DMS153 (cell line): ENCODE measurements around the gene STARD13.

ENCODE experiments used
- DNase-seq: peaks from one replicate; lab custom pipeline; 2025; lab: John Stamatoyannopoulos, UW

STARD13 gene

DNA sequence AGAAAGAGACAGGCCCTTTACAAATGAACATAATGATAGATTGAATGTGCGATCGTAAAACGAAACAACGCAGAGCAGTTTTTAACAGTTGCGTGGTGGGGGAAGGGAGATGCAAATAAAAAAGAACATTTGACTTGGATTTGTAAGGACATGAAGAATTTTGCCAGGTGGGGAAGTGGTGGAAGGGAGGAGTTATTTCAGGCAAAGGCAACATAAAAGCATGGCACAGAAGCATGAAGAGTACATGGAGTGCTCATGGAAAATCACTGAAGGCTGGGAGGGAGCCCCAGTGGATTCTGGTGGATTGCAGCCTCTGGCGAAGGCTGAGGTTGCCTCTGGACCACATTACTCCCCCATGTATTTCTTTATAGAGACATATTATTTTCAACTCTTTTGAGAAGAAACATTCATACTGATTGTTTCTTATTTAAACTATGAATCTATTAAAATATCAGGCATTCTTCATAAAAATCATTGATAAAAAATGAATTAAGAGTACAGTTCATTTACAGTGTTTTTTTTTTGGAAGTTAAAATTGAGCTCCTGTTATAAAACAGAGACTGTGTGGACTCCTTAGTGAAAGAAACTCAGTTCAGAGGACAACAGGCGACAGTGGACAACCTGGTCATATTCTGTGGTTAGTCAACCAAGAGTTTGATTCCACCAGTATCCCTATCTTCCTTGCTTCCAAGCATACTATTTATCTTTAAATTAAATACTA is 57.5 kb downstream of the STARD13 start:
- DNase-seq, result no peak

DNA sequence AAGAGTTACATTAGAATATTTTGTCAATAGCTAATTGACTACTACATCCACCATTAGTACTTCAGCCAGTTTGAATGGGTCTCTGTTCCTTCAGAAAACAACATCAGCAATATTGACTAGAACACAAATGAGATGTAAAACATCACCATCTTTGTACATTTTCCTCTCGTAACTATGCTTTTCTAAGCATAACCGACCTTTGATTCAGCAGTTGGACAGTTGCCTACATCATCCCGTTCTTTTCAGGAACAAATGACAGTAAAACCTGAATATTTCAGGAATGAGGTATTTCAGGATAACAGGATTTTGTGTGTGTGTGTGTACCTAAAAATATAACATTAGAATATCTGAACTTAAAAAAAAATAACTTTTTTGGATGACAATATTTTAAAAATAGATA is 60.9 kb downstream of the STARD13 start:
- no peak for DNase-seq

DNA sequence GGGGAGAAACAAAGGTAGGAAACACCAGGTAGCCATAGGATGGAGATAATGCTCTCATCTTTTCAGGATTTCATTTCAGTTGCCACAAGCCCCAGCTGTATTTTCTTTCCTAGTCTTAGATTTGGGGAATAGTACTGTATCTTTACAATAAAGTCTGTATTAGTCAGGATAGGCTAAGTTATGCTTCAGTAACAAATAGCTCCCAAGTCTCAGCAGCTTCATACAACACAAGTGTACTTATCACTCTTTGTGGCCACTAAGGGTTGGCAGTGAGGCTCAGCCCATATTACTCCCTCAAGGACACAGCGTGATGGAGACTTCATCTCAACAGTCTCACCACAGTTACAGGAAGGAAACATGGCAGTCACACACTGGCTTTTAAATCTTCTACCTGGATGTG is 61.4 kb downstream of the STARD13 start:
- no peak for DNase-seq

DNA sequence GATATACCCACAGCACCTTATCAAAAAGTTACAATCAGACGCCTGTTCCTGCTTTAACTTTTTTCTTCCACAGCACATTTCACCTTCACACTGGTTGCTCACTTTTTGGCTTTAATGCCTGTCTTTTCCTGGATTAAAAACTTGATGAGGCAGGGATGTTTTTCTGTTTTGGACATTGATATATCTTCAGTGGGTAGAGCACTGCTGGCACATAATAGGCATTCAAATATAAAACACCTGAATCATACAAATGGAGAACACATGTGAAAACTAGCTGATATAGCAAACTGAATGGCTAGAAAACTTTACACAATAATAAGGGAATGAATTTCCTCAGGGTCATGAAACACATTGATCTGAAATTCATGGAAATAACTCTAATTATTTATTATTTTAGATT is 65.6 kb downstream of the STARD13 start:
- DNase-seq, result no peak

DNA sequence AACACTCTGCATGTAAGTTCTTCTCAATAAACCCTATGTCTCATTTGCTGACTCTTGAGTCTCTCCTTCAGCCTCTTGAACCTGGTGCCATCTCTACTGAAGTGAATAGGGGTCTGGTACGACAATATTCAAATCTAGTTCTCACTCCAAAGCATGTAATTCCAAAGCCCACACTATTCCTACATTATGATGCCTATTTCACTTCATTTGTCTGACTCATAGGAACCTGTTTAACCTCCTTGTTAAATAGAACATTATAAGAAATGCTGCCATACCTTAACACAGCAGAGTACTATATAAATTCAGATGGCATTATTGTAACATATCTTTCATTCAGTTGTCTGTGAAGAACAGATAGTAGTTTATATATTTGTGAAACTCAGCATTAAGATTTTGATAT is 67.1 kb downstream of the STARD13 start:
- DNase-seq, result no peak

- no peak for DNase-seq
Measured at GRCh38 chr13:33218020-33218419, 67.5 kb downstream of the STARD13 start.

DNA sequence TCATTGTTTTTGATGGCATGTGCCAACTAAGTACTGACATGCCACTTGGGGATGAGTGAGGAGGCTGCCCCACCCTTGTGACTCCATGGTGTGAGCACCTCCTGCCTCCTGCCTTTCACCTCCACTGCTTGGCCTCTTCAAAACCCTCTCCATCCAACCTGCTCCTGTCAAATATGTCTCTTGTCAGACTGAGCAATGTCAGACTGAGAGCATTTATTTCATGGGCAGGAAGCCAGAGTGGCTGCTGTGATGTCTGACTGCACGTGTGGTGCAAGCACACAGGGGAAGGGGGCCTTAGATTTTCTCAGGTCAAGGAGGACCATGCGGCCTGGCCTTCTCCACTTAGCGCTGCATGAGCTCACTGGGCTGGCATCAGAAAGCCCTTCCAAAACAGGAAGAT is 68.3 kb downstream of the STARD13 start:
- DNase-seq, result no peak

GRCh38 chr13:33213797-33214196 is 71.8 kb downstream of the STARD13 start:
- DNase-seq, result no peak

DNA sequence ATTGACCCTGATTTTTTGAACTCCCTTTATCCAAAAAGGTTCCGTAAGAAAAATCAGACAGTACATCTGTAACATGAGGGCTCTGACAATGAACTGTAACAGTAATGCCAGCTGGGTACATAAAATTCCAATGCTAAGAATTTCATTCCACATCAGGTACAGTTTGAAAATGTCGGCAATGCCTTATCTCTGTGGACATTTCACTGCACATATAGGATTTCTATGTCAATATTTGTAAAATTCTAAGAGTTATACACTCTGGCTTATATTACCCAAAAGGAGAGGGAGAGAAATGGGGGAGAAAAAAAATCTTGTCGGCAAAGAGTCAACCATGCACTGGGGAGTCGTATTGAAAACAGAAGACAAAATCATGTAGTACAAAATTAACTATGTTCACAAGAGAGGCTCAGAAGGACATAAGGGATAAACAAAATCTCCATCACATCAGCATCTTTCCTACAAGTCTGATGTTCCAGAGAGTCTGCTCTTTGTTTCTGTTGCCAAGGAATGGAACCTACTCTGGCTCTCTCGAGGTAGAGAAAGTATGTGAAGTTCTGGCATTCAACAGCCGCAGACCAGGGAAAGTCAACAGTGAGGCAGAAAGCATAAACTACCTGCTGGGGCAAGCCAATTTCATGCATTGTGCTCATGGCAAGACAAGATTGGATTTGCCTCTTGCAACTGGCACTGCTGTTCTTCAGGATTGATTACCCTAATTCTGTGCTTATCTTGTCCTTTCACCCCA is 72.4 kb downstream of the STARD13 start:
- DNase-seq, result no peak

DNA sequence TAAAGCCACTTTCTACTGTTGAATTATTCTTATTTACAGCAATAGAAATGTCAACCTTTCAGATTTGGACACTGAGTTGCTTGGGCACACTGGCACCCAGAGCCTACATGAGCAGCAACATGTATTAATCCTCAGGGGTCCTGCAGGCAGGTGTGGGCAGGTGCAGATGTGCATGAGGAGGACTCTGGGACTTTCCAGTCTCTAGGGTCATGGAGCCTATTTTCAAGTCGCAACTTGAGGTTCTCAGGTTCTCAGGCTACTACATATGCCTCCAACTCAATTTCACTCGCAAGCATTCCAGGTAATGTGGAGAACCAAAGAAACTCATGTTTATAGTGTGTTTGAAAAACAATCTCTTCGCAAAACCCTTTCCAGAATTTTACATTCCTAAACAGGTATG is 73.2 kb downstream of the STARD13 start:
- no peak for DNase-seq

DNA sequence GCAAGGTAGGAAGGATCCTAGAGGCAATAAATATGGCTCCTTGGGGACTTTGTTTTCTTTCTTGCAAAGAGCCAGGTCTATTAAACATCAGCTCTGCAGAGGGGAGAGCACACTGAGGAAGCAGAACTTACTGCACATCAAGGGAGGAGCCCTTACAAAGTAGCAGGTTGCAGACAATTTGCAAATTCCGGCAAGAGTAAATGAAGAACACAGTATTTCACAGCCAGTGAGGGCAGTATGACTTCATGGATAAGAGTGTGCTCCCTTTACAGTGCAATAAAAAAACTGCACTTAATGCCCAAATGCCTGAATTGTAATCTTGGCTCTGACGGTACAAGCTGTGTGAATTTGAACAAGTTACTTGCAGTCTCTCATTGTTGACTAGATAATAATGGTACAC is 75.5 kb downstream of the STARD13 start:
- no peak for DNase-seq

- no peak for DNase-seq
Measured at GRCh38 chr13:33208290-33209220, 77.0 kb downstream of the STARD13 start.

DNA sequence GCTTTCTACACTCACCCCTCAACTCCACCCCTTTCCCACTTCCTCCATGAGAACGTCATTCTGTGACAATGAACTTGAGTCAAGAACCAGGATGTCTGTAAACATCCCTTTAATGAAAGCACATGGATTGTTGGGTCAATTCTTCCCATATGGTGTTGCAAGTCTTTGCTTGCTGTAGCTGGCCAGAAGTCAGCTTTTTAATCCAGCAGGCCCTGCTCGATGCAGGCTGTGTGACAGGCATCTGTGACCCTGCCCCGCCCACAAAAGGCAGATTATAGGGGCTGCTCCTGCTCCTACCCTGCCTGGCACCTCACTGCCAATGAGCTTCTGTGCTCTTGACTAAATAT is 78.0 kb downstream of the STARD13 start:
- DNase-seq, result peak; percentile 44

GRCh38 chr13:33206945-33207614 is 78.5 kb downstream of the STARD13 start:
- no peak for DNase-seq

DNA sequence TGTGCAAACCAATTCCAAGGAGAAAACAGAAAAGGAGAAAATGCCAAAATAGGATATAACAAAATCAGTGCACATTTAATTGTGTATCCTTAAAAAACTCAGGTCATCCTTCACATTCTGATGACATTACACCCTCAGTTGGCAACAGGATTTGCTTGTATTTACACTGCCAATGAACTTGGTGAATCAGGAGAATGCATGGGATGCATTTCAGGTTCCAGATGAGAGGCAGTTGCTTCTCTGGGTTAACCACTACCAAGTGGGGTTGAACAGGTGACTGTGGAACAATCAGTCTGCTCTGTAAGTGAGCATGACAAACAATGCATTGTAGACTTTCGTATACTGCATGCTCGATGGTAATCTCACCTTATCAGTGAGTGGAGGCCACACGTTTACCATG is 79.1 kb downstream of the STARD13 start:
- no peak for DNase-seq

- DNase-seq, result no peak
Measured at GRCh38 chr13:33205804-33206221, 79.7 kb downstream of the STARD13 start.

DNA sequence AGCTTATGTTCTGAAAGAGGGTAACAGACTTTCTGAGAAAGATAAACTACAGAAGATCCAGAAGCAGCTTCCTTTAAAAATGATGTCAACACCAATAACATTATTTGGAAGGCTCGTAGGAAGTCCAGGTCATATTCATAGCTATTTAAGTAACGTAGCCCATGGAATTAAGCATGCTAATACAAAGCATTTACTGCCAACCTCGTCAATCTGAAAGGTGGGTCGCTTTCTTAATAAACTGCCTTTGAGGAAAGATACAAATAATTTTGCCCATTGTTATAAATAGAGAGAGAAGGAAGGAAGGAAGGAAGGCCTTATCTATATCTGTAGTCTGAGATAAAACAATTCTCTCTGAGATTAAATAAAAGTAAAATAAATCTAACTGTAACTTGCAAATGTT is 80.3 kb downstream of the STARD13 start:
- no peak for DNase-seq

- no peak for DNase-seq
Measured at GRCh38 chr13:33204130-33204927, 81.2 kb downstream of the STARD13 start.

- no peak for DNase-seq
Measured at GRCh38 chr13:33202644-33203169, 82.8 kb downstream of the STARD13 start.

GRCh38 chr13:33201659-33202058 is 83.9 kb downstream of the STARD13 start:
- no peak for DNase-seq

DNA sequence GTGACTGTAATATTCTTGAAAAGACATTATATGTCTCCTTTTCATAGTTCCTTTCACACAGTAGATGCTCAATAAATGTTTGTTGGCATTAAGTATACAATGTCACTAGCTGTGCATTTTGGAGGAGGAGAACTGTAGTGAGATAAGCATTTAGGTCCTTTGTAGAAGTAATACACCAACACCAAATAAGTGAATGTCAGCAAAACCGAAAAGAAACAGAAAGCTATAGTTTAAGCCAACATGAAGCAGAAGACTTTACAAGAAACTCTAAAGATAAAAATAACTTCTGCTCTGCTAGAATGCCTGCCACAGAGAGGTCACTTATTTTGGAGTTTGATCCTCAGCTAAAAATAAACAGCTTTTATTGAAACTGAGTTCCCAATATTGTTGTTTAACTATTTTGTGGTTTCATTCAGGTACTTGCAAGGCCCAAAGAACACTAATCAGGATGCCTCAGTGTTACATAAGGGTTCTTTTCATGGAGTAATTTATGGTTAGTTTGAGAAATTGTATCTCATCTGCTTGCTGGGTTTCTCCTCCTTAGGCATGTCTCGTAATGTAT is 86.2 kb downstream of the STARD13 start:
- DNase-seq, result no peak
